Measurements from ENCODE around the gene TRMT61B.

TRMT61B gene

GRCh38 chr2:28855193-28855592 is 14.9 kb downstream of the TRMT61B start:
- no peak for DNase-seq

GRCh38 chr2:28842042-28842441 is 28.1 kb downstream of the TRMT61B start:
- DNase-seq = no peak

DNA sequence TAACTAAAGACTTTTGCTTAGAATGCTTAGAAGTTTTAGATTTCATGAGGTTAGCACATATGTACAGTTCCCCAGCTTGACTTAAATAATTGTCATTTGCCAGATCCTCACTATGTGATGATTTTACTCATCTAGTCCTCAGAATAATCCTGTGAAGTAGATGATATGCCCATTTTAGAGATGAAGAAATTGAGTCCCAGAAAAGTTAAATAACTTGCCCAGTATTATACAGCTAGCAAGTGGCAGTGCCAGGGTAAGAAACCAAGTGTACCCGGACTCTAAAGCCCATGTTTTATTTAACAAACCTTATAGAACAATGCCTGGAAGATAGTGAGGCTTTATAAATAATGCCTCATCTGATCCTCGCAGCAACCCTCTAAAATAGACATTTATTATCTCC is 31.1 kb downstream of the TRMT61B start:
- DNase-seq = no peak

- no peak for DNase-seq
Measured at GRCh38 chr2:28835781-28836180, 34.3 kb downstream of the TRMT61B start.

GRCh38 chr2:28833740-28834470 is 36.2 kb downstream of the TRMT61B start:
- DNase-seq = no peak

DNA sequence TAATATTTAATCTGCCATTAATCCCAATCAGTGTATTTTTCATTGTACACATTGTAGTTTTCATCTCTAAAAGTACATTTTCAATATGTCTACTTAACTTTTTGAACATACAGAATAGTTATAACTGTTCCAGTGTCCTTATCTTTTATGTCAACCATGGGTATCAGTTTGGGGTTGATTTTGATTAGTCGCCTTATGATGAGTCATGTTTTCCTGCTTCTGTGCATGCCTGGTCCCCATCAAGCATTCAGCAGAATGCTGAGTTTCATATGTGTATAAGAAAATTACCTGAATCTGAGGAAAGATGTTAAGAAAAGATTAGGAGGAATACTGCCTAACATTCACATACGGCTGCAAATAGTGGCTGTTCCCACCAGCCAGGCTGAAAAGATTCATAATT is 41.7 kb downstream of the TRMT61B start:
- DNase-seq = no peak

DNA sequence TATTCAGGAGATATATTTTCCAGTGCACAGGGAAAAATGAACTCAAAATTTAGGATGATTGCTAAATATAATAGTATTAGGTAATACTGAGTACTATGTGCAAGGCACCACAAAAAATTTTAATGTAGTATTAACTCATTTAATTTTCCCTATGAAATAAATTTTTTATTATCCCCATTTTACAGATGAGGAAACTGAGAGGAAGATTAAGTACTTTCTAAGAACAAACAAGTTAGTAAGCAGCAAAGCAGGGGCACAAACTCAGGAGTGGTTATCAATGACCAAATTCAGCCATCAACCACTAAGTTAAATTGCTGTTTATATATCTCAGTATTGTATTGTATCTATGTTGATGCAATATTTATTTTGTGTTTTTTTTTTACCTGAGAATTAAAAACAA is 45.2 kb downstream of the TRMT61B start:
- DNase-seq = no peak

DNA sequence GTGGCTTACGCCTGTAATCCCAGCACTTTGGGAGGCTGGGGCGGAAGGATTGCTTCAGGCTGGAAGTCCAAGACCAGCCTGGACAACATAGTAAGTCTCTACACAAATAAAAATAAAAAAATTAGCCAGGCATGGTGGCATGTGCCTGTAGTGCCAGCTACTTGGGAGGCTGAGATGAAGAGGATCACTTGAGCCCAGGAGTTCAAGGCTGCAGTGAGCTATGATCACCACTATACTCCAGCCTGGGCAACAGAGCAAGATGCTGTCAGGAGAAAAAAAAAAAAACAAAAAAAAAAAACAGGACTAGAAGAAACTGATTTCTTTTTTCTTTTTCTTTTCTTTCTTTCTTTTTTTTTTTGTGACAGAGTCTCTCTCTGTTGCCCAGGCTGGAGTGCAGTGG is 45.9 kb downstream of the TRMT61B start:
- no peak for DNase-seq

DNA sequence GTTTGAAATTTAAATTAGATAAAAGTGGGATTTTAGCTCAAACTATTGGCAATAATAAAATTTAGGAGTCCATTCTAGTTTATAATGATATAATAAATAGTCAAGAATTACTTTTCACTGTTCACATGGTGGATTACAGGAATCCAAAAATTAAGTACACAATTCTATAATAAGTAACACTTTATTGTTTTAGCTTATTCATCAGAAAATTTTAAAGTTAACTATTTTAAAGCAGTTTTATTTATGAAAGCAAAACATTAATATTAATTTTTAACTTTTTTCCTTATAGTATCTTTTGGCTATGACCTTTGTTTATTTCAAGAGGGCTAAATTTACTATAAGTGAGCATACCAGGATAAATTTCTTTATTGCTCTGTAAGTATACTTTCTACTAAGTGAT is 48.1 kb downstream of the TRMT61B start:
- no peak for DNase-seq

DNA sequence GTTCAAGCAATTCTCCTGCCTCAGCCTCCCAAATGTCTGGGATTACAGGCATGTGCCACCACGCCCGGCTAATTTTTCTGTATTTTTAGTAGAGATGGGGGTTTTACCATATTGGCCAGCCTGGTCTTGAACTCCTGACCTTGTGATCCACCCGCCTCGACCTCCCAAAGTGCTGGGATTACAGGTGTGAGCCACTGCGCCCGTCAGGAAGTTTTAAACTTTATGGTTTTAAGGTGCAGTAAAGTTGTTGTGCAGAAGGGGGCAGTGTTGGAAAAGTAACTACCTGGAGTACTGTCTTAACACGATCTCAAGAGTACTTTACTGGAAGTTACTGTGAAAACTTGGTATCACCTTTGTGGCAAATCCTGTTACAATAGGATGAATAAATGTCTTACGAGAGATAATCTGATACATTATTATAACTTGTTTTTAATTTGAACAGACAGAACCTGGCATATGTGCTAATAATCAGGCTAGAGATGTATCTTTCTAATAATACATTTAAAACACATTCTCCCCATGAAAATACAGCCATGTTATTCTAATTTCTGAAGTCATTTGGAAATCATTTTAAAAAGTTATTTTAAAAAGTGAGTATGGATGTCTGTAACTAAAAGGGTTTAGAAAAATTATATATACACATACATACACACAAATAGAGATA is 48.7 kb downstream of the TRMT61B start:
- peak; percentile 46 for DNase-seq

GRCh38 chr2:28818053-28818452 is 52.1 kb downstream of the TRMT61B start:
- DNase-seq = no peak

GRCh38 chr2:28810384-28811285 is 59.5 kb downstream of the TRMT61B start, which contains the start of gene SPDYA:
Gene SPDYA, plus strand, starts transcription at chr2:28810834. Its CDS starts 5,181 bp downstream, at chr2:28816015.
- DNase-seq = peak; percentile 82

- DNase-seq = no peak
Measured at GRCh38 chr2:28809927-28810326, 60.2 kb downstream of the TRMT61B start.

GRCh38 chr2:28802975-28803429 is 67.1 kb downstream of the TRMT61B start:
- DNase-seq = no peak

DNA sequence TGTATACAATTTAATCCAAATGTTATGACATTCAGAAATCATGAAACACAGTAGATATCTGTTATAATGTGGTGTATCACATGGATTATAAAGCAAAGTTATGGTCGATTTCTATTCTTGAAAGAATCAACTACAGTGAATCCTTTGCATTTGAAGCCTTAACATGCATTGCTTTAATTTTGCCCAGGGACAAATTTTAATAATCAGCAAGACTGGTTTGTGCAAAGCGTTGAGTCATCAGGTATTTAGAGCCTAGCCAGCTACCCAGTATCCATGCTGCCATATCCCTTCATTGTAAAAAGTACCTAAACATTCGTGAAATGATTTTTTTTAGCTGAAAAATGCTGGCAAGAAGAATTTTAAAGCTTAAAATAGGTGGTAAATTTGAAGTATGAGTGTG is 68.4 kb downstream of the TRMT61B start:
- DNase-seq = no peak

Measured in activated naive CD4-positive, alpha-beta T cell treated with Interleukin-2 at 50 U/mL for 16 hours (primary cell).